T-helper 17 cell (primary cell): ENCODE data around the gene ANKS1B. TPM values are rescaled to one million over a fixed set of nuclear protein-coding genes. Genes with fewer than 3 reads are reported as not detected.

Experiments
- ATAC-seq: fragments of 150-1000 bp; cut with Tn5 transposase; 2 replicates; pipeline ENCODE4 v1.10.0; 2021; ENCODE audit warnings: mild to moderate bottlenecking, moderate library complexity
- DNase-seq, 3 donors: peaks; one replicate each; pipeline versions ENCODE4 v3.0.0 to v3.0.0-alpha.2; 2020 to 2021
- H3K9me3 ChIP-seq: one replicate; pipeline ENCODE4 v1.7.0; 2013; ENCODE audit warnings: low read length, mild to moderate bottlenecking; ENCODE audit not compliant: control insufficient read depth, poor library complexity, severe bottlenecking
- H3K27ac Mint-ChIP-seq: one replicate; pipeline ENCODE4 v1.8.0; 2022; ENCODE audit warnings: mild to moderate bottlenecking, moderate library complexity, mixed read lengths
- H3K27me3 Mint-ChIP-seq: one replicate; pipeline ENCODE4 v1.8.0; 2022; ENCODE audit warnings: mixed read lengths
- H3K36me3 Mint-ChIP-seq: one replicate; pipeline ENCODE4 v1.8.0; 2022; ENCODE audit warnings: low read depth, mixed read lengths
- H3K4me1 Mint-ChIP-seq: one replicate; pipeline ENCODE4 v1.8.0; 2022; ENCODE audit warnings: mild to moderate bottlenecking, mixed read lengths
- H3K4me3 Mint-ChIP-seq: one replicate; pipeline ENCODE4 v1.8.0; 2022; ENCODE audit warnings: mild to moderate bottlenecking, moderate library complexity, mixed read lengths
- total RNA-seq, 4 donors: library from RNA in 2 of 4; stranded (reverse) in 2 of 4; gene quantifications; one replicate each; pipeline ENCODE4 v1.2.3 and lab custom pipeline; 2022 to 2026

The ANKS1B gene
- total RNA-seq, 2 donors from 2014 or later = 0.35 to 1.2 TPM

DNA sequence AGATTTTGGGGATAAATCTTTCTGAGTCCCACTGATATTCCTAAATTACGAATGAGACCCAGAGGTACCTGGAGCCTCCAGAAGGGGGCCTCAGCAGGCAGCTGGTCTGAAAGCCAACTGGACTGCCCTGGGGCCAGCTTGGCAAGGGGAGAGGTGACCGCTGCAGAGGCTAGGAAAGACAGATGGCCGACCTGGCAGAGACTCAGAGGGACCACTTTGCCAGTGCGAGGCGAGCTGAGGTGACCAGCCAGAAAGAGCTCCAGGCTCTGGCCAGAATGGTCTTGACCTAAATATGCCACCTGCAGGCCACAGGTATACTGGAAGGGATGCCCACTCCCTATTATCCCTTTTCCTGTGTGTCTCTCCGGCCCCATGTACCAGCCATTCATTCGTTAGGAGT, 594.0 kb downstream of the ANKS1B start:
- ATAC-seq = no peak
- DNase-seq = no peak
- no peaks in the 10 kb centered on the region for H3K4me1 Mint-ChIP-seq
- H3K27me3 Mint-ChIP-seq = no peaks in the 10 kb centered on the region
- H3K27ac Mint-ChIP-seq = no peak overlapping the region
- H3K4me3 Mint-ChIP-seq = no peak overlapping the region
- no peaks in the 10 kb centered on the region for H3K36me3 Mint-ChIP-seq
- H3K9me3 ChIP-seq = no peaks in the 10 kb centered on the region

DNA sequence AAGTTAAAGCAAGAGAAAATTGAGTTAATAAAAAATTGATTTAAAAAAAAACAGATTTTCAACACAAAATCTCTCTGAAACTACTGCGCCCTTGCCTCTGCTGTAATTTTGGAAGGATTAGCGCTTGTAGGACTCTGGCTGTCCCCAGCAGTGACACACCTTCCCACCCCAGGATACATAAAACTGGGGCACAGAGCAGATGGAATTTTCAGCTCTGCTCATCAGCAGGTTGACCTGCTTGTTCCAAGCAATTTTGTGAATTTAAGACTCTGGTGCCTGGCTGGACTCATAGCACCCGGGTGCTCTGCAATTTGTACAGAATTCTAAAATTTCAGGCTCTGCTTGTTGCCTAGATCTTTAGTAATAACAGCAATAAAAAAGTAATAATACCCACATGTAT, 595.0 kb downstream of the ANKS1B start:
- Mint-ChIP-seq H3K4me1 (no peaks in the 10 kb centered on the region), H3K4me3 (no peak overlapping the region), H3K27ac (no peak overlapping the region), H3K36me3 (no peaks in the 10 kb centered on the region), H3K27me3 (no peaks in the 10 kb centered on the region)
- DNase-seq = no peak
- H3K9me3 ChIP-seq = no peaks in the 10 kb centered on the region
- ATAC-seq = no peak

DNA sequence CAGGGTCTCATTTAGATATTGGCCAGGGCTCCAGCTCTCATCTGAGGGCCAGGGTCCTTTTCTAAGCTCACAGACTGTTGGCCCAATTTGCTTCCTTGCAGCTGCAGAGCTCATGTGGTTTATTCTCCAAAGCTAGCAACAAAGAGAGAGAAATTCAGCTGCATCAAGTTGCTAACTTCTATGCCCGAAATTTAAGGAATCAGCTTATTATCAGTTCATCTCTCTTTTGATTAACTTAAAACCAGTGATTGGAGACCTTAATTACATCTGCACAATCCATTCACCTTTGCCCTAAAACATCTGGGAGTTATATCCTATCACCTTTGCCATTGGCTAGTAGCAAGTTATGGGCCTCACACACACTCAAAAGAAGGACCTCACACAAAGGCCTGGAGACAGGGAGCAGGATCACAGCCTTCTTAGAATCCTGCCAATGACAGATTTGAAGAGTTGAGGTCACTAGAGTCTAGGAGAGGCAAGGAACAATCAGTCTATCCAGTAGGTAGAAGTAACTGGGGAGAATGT, 596.0 kb downstream of the ANKS1B start:
- DNase-seq = no peak
- Mint-ChIP-seq H3K4me3 (no peak overlapping the region), H3K36me3 (no peaks in the 10 kb centered on the region), H3K27me3 (no peaks in the 10 kb centered on the region), H3K4me1 (no peaks in the 10 kb centered on the region), H3K27ac (no peak overlapping the region)
- no peaks in the 10 kb centered on the region for H3K9me3 ChIP-seq
- no peak for ATAC-seq

DNA sequence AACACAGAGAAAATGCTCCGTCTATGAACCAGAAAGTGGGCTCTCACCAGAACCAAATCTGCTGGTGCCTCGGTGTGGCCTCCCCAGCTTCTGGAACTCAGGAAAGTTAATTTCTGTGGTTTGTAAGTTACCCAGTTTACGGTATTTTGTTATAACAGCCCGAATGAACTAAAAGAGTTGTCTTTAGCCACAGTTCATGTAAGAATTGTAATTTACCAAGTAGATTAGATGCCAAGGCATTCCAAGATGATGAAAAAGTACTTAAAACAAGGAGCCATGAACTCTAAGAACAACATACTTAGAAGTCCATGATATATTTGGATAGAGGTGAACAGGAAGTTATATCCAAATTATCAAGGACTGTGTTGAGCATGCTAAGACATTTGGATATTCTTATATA, 597.1 kb downstream of the ANKS1B start:
- Mint-ChIP-seq H3K27me3 (no peaks in the 10 kb centered on the region), H3K36me3 (no peaks in the 10 kb centered on the region), H3K27ac (no peak overlapping the region), H3K4me1 (no peaks in the 10 kb centered on the region), H3K4me3 (no peak overlapping the region)
- H3K9me3 ChIP-seq = no peaks in the 10 kb centered on the region
- ATAC-seq = no peak
- no peak for DNase-seq

DNA sequence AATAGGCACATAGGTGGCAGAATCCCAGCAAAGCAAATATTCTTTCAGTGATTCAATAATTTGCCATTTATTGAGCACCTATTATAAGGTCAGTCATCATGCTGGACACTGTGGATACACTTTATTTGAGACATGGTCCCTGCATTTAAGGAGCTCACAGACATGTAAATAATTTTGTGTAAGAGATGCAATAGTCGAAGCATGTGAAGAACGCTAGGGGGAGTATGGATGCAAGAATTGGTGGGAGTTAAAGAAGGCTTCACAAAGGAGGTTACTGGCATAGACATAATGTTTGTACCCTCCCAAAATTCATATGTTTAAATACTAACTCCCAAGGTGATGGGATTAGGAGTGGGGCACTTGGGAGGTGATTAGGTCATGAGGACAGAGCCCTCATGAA, 597.8 kb downstream of the ANKS1B start:
- no peaks in the 10 kb centered on the region for H3K4me1 Mint-ChIP-seq
- H3K27ac Mint-ChIP-seq = no peak overlapping the region
- H3K4me3 Mint-ChIP-seq = no peak overlapping the region
- no peaks in the 10 kb centered on the region for H3K27me3 Mint-ChIP-seq
- H3K36me3 Mint-ChIP-seq = no peaks in the 10 kb centered on the region
- H3K9me3 ChIP-seq = no peaks in the 10 kb centered on the region
- DNase-seq (no peak), ATAC-seq (no peak)

DNA sequence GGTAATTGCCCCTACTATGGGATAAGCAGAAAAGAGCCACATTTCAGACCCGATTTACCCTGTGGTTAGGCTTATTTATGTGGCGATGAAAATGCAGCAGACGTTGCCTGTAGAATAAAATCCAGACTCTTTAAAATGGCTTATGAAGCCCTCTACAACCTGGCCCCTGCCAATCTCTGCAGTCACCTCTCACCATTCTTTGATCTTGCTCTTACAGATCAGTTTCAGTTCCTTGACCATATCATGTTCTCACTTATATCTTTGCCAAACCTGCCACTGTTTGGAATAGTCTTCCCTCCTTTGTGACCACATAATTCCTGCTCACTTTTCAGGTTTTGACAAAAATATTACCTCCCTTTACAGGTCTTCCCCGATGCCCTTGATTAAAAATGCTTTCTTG, 601.5 kb downstream of the ANKS1B start:
- H3K4me3 Mint-ChIP-seq = no peak overlapping the region
- DNase-seq (no peak), ATAC-seq (no peak)
- H3K27ac Mint-ChIP-seq = no peak overlapping the region
- no peaks in the 10 kb centered on the region for H3K27me3 Mint-ChIP-seq
- no peaks in the 10 kb centered on the region for H3K36me3 Mint-ChIP-seq
- H3K9me3 ChIP-seq = no peaks in the 10 kb centered on the region
- H3K4me1 Mint-ChIP-seq = no peaks in the 10 kb centered on the region

DNA sequence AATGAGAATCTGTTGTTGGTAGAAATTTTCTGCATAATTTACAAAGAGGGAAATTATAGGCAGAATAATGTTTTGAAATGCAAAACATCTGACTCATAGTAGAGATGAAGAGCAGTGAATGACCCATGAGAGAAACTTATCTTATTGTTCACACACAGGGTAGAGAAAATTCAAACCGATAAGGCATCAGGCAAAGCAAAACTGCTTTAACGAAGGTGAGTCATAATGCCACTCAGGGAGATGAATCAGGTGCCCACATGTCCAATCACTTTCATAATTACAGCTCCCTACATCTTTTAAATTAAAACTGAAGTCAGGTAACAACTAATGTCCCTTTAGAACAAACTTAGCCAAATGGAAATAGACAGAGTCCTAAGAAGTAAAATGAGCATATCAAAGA, 602.7 kb downstream of the ANKS1B start:
- Mint-ChIP-seq H3K36me3 (no peaks in the 10 kb centered on the region), H3K4me1 (no peaks in the 10 kb centered on the region), H3K27me3 (no peaks in the 10 kb centered on the region), H3K27ac (no peak overlapping the region), H3K4me3 (no peak overlapping the region)
- DNase-seq (no peak), ATAC-seq (no peak)
- no peaks in the 10 kb centered on the region for H3K9me3 ChIP-seq

DNA sequence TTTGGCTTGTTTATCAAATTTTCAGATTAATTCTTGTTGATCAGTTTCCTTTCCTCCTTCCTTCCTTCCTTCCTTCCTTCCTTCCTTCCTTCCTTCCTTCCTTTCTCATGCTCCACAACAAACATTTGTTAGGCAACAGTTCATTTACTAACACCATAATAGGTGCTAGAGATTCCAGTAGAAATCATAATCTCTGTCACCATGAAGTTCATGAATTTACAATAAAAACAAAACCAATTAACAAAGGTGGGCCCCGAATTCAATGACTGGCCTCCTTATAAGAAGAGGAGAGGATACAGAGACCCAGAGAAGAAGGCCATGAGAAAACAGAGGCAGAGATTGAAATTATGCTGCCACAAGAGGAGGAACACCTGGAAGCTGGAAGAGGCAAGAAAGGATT, 604.0 kb downstream of the ANKS1B start:
- no peaks in the 10 kb centered on the region for H3K4me1 Mint-ChIP-seq
- no peak overlapping the region for H3K4me3 Mint-ChIP-seq
- no peaks in the 10 kb centered on the region for H3K36me3 Mint-ChIP-seq
- no peaks in the 10 kb centered on the region for H3K9me3 ChIP-seq
- no peak overlapping the region for H3K27ac Mint-ChIP-seq
- no peaks in the 10 kb centered on the region for H3K27me3 Mint-ChIP-seq
- DNase-seq = no peak
- ATAC-seq = no peak

DNA sequence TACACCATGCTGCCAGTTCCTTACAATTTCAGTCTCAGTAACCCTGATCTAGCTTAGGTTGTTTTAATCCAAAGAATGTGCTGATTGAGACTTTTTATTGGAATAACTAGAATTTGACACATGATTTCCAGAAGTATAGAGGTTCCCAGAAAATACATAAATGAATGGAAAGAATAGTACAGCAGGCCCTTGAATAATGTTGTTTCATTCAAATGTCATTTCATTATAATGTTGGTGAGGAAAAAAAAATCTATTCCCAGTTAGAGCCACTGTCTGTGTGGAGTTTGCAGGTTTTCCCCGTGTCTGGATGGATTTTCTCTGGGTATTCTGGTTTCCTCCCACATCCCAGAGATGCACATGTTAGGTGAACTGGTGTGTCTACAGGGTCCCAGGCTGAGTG, 610.7 kb downstream of the ANKS1B start:
- Mint-ChIP-seq H3K36me3 (no peaks in the 10 kb centered on the region), H3K27me3 (no peaks in the 10 kb centered on the region), H3K4me3 (no peak overlapping the region), H3K27ac (no peak overlapping the region), H3K4me1 (no peaks in the 10 kb centered on the region)
- no peaks in the 10 kb centered on the region for H3K9me3 ChIP-seq
- no peak for ATAC-seq
- DNase-seq = no peak

DNA sequence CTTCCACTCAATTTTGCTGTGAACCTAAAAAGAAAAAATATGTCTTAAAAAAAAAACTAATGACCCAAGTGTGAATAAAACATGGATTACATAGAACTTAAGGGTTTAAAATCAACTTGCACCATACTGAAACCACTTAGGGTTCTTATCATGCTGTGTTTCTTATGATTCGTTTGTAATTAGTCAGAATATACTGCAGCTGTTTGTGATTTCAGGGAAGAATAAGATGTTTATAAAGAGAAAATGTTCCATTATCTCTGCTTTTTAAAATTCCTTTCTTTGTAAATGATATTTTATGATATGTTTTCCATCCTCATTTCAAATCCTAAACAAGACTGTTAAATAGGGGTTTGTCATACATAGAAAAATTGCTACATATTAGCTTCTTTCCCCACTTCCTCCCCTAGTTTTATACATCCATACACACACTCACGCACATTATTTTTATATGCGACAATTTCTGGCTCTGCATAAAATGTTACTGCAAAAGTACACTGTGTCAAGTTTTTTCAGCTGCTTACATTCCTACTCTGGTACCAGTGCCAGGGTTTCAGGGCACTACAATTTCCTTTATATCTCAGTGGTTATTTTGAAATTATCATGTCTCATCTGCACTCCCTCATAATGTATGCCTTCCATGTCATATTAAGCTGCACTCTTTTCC, 612.3 kb downstream of the ANKS1B start:
- Mint-ChIP-seq H3K4me3 (no peak overlapping the region), H3K27me3 (no peaks in the 10 kb centered on the region), H3K27ac (no peak overlapping the region), H3K36me3 (no peaks in the 10 kb centered on the region), H3K4me1 (no peaks in the 10 kb centered on the region)
- no peaks in the 10 kb centered on the region for H3K9me3 ChIP-seq
- no peak for ATAC-seq
- DNase-seq = no peak

DNA sequence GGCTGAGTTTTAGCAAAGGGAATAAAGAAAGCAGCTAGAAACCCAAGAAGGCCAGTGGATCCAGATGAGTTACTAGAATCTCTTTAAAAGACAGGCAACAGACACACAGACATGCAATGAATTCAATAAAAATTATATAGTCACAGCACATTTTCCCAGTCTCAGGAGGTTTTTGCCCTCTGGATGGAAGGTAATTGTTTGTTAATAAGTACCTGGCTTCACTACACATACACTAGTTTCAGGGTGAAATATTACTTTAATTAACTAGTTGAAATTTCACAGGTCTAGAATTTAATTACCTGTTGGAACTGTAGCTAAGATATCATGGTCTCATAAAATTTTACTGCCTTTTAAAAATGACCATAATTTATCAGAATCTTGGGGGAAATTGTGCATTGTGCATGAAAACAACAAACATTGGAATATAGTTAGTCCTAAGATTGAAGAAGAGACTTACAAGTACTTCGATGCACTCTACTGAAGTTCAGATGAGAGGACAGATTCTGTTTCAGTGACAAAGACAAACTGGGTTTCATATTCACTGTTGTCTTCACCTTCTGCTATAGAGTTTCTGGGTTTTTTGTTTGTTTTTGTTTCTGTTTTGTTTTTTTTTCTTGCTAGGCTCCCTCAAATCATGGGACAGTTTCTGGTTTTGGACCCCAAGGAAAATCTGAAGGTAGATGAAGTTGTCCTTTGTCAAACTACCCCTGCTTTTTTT, 614.2 kb downstream of the ANKS1B start:
- DNase-seq (no peak), ATAC-seq (no peak)
- Mint-ChIP-seq H3K4me1 (no peaks in the 10 kb centered on the region), H3K36me3 (no peaks in the 10 kb centered on the region), H3K4me3 (no peak overlapping the region), H3K27me3 (no peaks in the 10 kb centered on the region), H3K27ac (no peak overlapping the region)
- no peaks in the 10 kb centered on the region for H3K9me3 ChIP-seq

DNA sequence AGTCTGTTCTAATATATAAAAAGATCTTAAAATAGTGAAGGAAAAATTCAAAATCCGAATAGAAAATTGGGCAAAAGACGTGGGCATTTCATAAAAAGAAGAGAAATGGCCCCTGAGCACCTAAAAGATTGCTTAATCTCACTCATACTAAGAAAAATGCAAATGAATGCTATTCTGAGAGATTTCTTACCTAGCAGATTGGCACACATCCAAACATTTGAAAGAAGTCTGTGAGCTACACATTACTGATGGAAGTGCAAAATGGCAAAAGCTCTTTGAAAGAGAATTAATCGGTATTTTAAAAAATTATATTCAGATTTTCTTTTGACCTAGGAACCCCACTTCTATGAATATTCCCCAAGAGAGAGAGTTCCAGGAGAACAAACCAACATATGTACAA, 617.6 kb downstream of the ANKS1B start:
- no peak overlapping the region for H3K4me3 Mint-ChIP-seq
- H3K27ac Mint-ChIP-seq = no peak overlapping the region
- no peaks in the 10 kb centered on the region for H3K27me3 Mint-ChIP-seq
- ATAC-seq (no peak), DNase-seq (no peak)
- no peaks in the 10 kb centered on the region for H3K9me3 ChIP-seq
- H3K4me1 Mint-ChIP-seq = no peaks in the 10 kb centered on the region
- no peaks in the 10 kb centered on the region for H3K36me3 Mint-ChIP-seq

DNA sequence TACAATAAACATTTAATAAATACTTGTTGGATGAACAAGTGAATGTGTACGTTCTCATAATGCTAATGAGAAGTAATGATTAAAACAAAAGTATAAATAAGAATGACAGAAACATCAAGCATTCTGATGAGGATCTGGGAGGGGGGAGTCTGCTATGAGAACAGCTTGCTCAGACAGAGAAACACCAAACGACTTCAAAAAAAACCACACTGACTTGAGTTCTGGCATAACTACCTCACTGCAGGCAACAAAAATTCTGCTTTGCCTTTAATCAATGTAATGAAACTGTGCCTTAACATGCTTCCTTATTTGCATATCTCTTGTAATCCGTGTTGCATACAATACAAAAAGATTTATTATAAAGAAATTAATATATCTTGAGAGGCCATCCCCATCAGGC, 632.5 kb downstream of the ANKS1B start:
- DNase-seq = no peak
- Mint-ChIP-seq H3K36me3 (no peaks in the 10 kb centered on the region), H3K27ac (no peak overlapping the region), H3K4me3 (no peak overlapping the region), H3K4me1 (no peaks in the 10 kb centered on the region), H3K27me3 (no peaks in the 10 kb centered on the region)
- no peak for ATAC-seq
- no peaks in the 10 kb centered on the region for H3K9me3 ChIP-seq

DNA sequence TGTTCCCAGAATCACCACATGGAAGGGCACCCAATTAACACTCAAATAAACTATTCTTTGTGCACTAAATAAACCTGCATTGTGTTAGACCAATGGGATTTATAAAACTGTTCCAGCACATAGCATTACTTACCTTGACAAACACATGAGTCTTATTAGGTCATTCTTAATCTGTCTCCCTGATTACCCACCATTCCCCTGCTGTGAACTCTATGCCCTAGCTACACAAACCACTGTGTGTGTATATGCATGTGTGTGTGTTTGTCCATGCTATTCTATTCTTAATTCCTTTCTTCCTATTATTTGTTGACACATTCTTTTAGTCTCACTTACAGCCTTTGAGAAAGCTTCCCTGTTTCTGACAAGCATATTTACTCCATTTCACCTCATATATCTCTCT, 640.8 kb downstream of the ANKS1B start:
- ATAC-seq (no peak), DNase-seq (no peak)
- Mint-ChIP-seq H3K27ac (no peak overlapping the region), H3K36me3 (no peaks in the 10 kb centered on the region), H3K27me3 (no peaks in the 10 kb centered on the region), H3K4me1 (no peaks in the 10 kb centered on the region), H3K4me3 (no peak overlapping the region)
- H3K9me3 ChIP-seq = no peaks in the 10 kb centered on the region
